Epidermal melanocyte (primary cell): Measurements from ENCODE around the gene OR52A1.

Source experiments
- DNase-seq: peaks from one replicate; pipeline ENCODE4 v3.0.0; 2011; ENCODE audit warnings: low spot score; ENCODE audit not compliant: insufficient read length

OR52A1 gene

GRCh38 chr11:5136261-5136660 is 18.3 kb downstream of the OR52A1 start:
- no peak for DNase-seq

- no peak for DNase-seq
Measured at GRCh38 chr11:5131584-5132335, 22.8 kb downstream of the OR52A1 start.

GRCh38 chr11:5129457-5129877 is 25.1 kb downstream of the OR52A1 start:
- DNase-seq: no peak

- DNase-seq: no peak
Measured at GRCh38 chr11:5124891-5125620, 29.5 kb downstream of the OR52A1 start.

- DNase-seq: no peak
Measured at GRCh38 chr11:5123802-5124521, 30.6 kb downstream of the OR52A1 start.

- no peak for DNase-seq
Measured at GRCh38 chr11:5118893-5119292, 35.7 kb downstream of the OR52A1 start.

GRCh38 chr11:5117588-5117987 is 37.0 kb downstream of the OR52A1 start:
- no peak for DNase-seq

GRCh38 chr11:5115339-5115738 is 39.2 kb downstream of the OR52A1 start:
- DNase-seq: no peak

- DNase-seq: no peak
Measured at GRCh38 chr11:5107285-5107684, 47.3 kb downstream of the OR52A1 start.

- DNase-seq: no peak
Measured at GRCh38 chr11:5103066-5103465, 51.5 kb downstream of the OR52A1 start.

- no peak for DNase-seq
Measured at GRCh38 chr11:5102246-5102645, 52.3 kb downstream of the OR52A1 start.

- DNase-seq: no peak
Measured at GRCh38 chr11:5096011-5096410, 58.5 kb downstream of the OR52A1 start.
